H9 (cell line): ENCODE data around the gene SDK2. TPM values are rescaled to one million over a fixed set of nuclear protein-coding genes. Genes with fewer than 3 reads are reported as not detected.

Experiments
- DNase-seq: peaks from one replicate; pipeline ENCODE4 v3.0.0-alpha.2; 2017
- H2AFZ ChIP-seq: one replicate; pipeline ENCODE4 v1.6.1; 2013; ENCODE audit warnings: mild to moderate bottlenecking, low read length, control low read depth, moderate library complexity
- H2AK5ac ChIP-seq: 2 replicates; pipeline ENCODE4 v1.6.1; 2013; ENCODE audit warnings: low read length, control low read depth, mixed read lengths; ENCODE audit not compliant: insufficient read length
- H2BK120ac ChIP-seq: one replicate; pipeline ENCODE4 v1.6.1; 2013; ENCODE audit warnings: low read depth, mild to moderate bottlenecking, low read length, control low read depth, inconsistent platforms; ENCODE audit not compliant: poor library complexity, severe bottlenecking
- H2BK12ac ChIP-seq: 2 replicates; pipeline ENCODE4 v1.6.1; 2013; ENCODE audit warnings: low read length, control low read depth, mixed read lengths, low read depth; ENCODE audit not compliant: insufficient read length
- H2BK15ac ChIP-seq: 2 replicates; pipeline ENCODE4 v1.6.1; 2013; ENCODE audit warnings: low read depth, low read length, control low read depth
- H2BK20ac ChIP-seq: one replicate; pipeline ENCODE4 v1.6.1; 2013; ENCODE audit warnings: low read depth, mild to moderate bottlenecking, low read length, control low read depth, inconsistent platforms; ENCODE audit not compliant: poor library complexity, severe bottlenecking
- H2BK5ac ChIP-seq: 2 replicates; pipeline ENCODE4 v1.6.1; 2013; ENCODE audit warnings: low read length, control low read depth, mixed read lengths; ENCODE audit not compliant: insufficient read length
- H3K14ac ChIP-seq: 2 replicates; pipeline ENCODE4 v1.6.1; 2013; ENCODE audit warnings: low read length, control low read depth; ENCODE audit not compliant: insufficient read depth
- H3K18ac ChIP-seq: 2 replicates; pipeline ENCODE4 v1.6.1; 2013; ENCODE audit warnings: low read depth, mild to moderate bottlenecking, mixed read lengths, low read length, control low read depth; ENCODE audit not compliant: insufficient read length
- H3K23ac ChIP-seq: 2 replicates; pipeline ENCODE4 v1.6.1; 2013; ENCODE audit warnings: low read length, control low read depth, mixed read lengths, low read depth; ENCODE audit not compliant: insufficient read length
- H3K23me2 ChIP-seq: 2 replicates; pipeline ENCODE4 v1.6.1; 2013; ENCODE audit warnings: low read depth, mild to moderate bottlenecking, mixed read lengths, low read length, control low read depth; ENCODE audit not compliant: insufficient read length, poor library complexity, severe bottlenecking
- H3K27ac ChIP-seq: 2 replicates; pipeline ENCODE4 v1.5.1; 2013; ENCODE audit warnings: low read length, control low read depth, mixed read lengths, low read depth; ENCODE audit not compliant: insufficient read length
- H3K27me3 ChIP-seq: 2 replicates; pipeline ENCODE4 v1.6.1; 2013; ENCODE audit warnings: low read length, control low read depth, inconsistent platforms; ENCODE audit not compliant: insufficient read depth
- H3K4ac ChIP-seq: 2 replicates; pipeline ENCODE4 v1.6.1; 2013; ENCODE audit warnings: low read depth, mild to moderate bottlenecking, control low read depth, inconsistent platforms, low read length, moderate library complexity
- H3K4me1 ChIP-seq: 2 replicates; pipeline ENCODE4 v1.6.1; 2013; ENCODE audit warnings: low read length, control low read depth, inconsistent platforms; ENCODE audit not compliant: insufficient read depth
- H3K4me2 ChIP-seq: 2 replicates; pipeline ENCODE4 v1.6.1; 2013; ENCODE audit warnings: low read length, control low read depth, mixed read lengths; ENCODE audit not compliant: insufficient read length, insufficient read depth
- H3K56ac ChIP-seq: 2 replicates; pipeline ENCODE4 v1.6.1; 2013; ENCODE audit warnings: low read depth, mild to moderate bottlenecking, mixed read lengths, low read length, control low read depth; ENCODE audit not compliant: insufficient read length
- H3K79me1 ChIP-seq: 2 replicates; pipeline ENCODE4 v1.6.1; 2013; ENCODE audit warnings: low read depth, mild to moderate bottlenecking, moderate library complexity, low read length, control low read depth, inconsistent platforms; ENCODE audit not compliant: insufficient read depth, poor library complexity, severe bottlenecking
- H3K79me2 ChIP-seq: 2 replicates; pipeline ENCODE4 v1.6.1; 2013; ENCODE audit warnings: low read length, control low read depth, inconsistent platforms; ENCODE audit not compliant: insufficient read depth
- H3K9ac ChIP-seq: 2 replicates; pipeline ENCODE4 v1.6.1; 2013; ENCODE audit warnings: low read length, control low read depth, mixed read lengths; ENCODE audit not compliant: insufficient read length; ENCODE audit errors: extremely low read depth
- H3K9me3 ChIP-seq: one replicate; pipeline ENCODE4 v1.6.1; 2013; ENCODE audit warnings: low read depth, low read length, inconsistent platforms; ENCODE audit not compliant: control insufficient read depth
- H3T11ph ChIP-seq: one replicate; pipeline ENCODE4 v1.6.1; 2013; ENCODE audit warnings: mild to moderate bottlenecking, low read length, control low read depth, inconsistent platforms
- H4K20me1 ChIP-seq: one replicate; pipeline ENCODE4 v1.6.1; 2013; ENCODE audit not compliant: control insufficient read depth, insufficient read length, insufficient read depth
- H4K5ac ChIP-seq: 2 replicates; pipeline ENCODE4 v1.6.1; 2013; ENCODE audit warnings: low read depth, mild to moderate bottlenecking, mixed read lengths, low read length, control low read depth; ENCODE audit not compliant: insufficient read length
- H4K8ac ChIP-seq: replicated peaks from 2 replicates; pipeline ENCODE4 v1.6.1; 2013; ENCODE audit warnings: low read length, control low read depth, mixed read lengths, low read depth; ENCODE audit not compliant: insufficient read length
- H4K91ac ChIP-seq: 2 replicates; pipeline ENCODE4 v1.6.1; 2013; ENCODE audit warnings: low read depth, mild to moderate bottlenecking, moderate library complexity, mixed read lengths, low read length, control low read depth; ENCODE audit not compliant: insufficient read length
- H3K27ac Mint-ChIP-seq, 3 experiments: 2 replicates in 2 of 3; 3 replicates in 1 of 3; pipeline ENCODE4 v1.8.0; 2020 to 2021; ENCODE audit warnings: mixed read lengths in 3 of 3, mild to moderate bottlenecking in 1 of 3, moderate library complexity in 1 of 3
- H3K27me3 Mint-ChIP-seq: 2 replicates; pipeline ENCODE4 v1.8.0; 2021; ENCODE audit warnings: low read depth, mild to moderate bottlenecking, moderate library complexity, mixed read lengths
- H3K36me3 Mint-ChIP-seq, 3 experiments: 2 replicates in 2 of 3; 3 replicates in 1 of 3; pipeline ENCODE4 v1.8.0; 2020 to 2021; ENCODE audit warnings: low read depth in 3 of 3, mixed read lengths in 3 of 3; ENCODE audit not compliant: insufficient read depth in 1 of 3
- H3K4me1 Mint-ChIP-seq, 2 experiments: 2 replicates each; pipeline ENCODE4 v1.8.0; 2020; ENCODE audit warnings: mixed read lengths in 2 of 2
- H3K4me3 Mint-ChIP-seq, 2 experiments: 2 replicates in 1 of 2; 3 replicates in 1 of 2; pipeline ENCODE4 v1.8.0; 2020 to 2021; ENCODE audit warnings: mild to moderate bottlenecking in 2 of 2, mixed read lengths in 2 of 2, moderate library complexity in 1 of 2
- H3K9me3 Mint-ChIP-seq, 2 experiments: 2 replicates in 1 of 2; 3 replicates in 1 of 2; pipeline ENCODE4 v1.8.0; 2020; ENCODE audit warnings: mild to moderate bottlenecking in 2 of 2, mixed read lengths in 2 of 2, moderate library complexity in 1 of 2
- WGBS: extraction: QIAGEN DNeasy Blood & Tissue Kit; methylation state at CpG from one replicate; pipeline ENCODE4 v1.1.7; 2013; ENCODE audit warnings: missing lambda C conversion rate, low lambda C conversion rate, mixed read lengths; ENCODE audit not compliant: insufficient read length; ENCODE audit errors: extremely low coverage; 5-methylcytosine and 5-hydroxymethylcytosine counted together
- total RNA-seq: library from RNA; stranded (reverse); gene quantifications from 2 replicates; pipeline ENCODE4 v1.2.1, GENCODE V29; 2021
- TF ChIP-seq, protein P1 (sequence below): fragments of 200-600 bp; sonication (generic); conservative IDR thresholded peaks from 3 replicates; pipeline ENCODE4 v1.8.0; 2021; ENCODE audit warnings: antibody characterized with exemption, mild to moderate bottlenecking

SDK2 gene
- total RNA-seq, 1 experiment from 2014 or later: 9.1 TPM

DNA sequence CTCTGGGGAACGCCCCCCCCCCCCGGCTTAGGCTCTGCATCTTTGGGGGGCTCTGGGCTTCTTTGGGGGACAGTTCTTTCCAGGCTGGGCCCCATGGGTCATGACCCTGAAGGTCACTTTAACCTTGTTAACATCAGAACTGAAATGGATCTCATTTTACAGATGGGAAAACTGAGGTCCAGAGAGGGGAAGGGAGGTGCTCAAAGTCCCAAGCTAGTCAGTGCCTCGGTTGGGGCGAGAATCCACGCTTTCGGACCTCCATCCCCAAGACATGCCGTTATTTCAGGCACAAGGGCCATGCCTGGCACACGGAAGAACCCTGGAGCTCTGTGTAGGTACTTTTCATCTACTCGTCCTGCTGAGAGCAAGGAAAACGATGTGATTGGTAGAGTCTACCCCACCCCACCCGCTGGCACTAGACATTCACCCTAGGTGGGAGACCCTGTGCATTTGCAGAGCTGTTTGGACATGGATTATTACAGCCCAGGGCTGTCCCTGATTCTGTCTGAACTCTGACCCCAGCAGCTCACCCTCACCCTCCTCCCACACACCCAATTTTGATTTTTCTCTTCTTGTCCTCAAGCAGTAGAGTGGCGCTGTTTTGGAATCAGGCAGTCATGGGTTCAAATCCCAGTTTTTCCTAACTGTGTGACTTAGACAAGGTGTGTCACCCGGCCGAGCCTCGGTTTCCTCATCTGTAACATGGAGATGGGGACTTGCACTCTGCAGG lies 177.4 kb downstream of the SDK2 start:
- H2AK5ac ChIP-seq: no peak overlapping the region
- H3K9me3 ChIP-seq: no peaks in the 10 kb centered on the region
- no peak overlapping the region for H2AFZ ChIP-seq
- H3T11ph ChIP-seq: no peak overlapping the region
- no peaks in the 10 kb centered on the region for H3K79me2 ChIP-seq
- no peak overlapping the region for H2BK12ac ChIP-seq
- H2BK15ac ChIP-seq: no peak overlapping the region
- H2BK120ac ChIP-seq: no peak overlapping the region
- H3K56ac ChIP-seq: no peak overlapping the region
- Mint-ChIP-seq H3K36me3 (peaks cover 0 to 4% (median 0%) of the 10 kb centered on the region in 3 experiments; a peak in 1 of 7 replicates), H3K27ac (no peak overlapping the region), H3K27me3 (peaks cover 1% of the 10 kb centered on the region; the same call in 1 of the 2 replicates), H3K9me3 (no peaks in the 10 kb centered on the region), H3K4me1 (peaks cover 10 to 13% of the 10 kb centered on the region in 2 experiments), H3K4me3 (no peak overlapping the region)
- H3K4me2 ChIP-seq: no peak overlapping the region
- H3K79me1 ChIP-seq: no peaks in the 10 kb centered on the region
- H3K9ac ChIP-seq: no peak overlapping the region
- H3K27me3 ChIP-seq: no peaks in the 10 kb centered on the region
- no peak for DNase-seq
- H4K20me1 ChIP-seq: no peaks in the 10 kb centered on the region
- H3K18ac ChIP-seq: no peak overlapping the region
- no peak overlapping the region for H4K91ac ChIP-seq
- no peak overlapping the region for H2BK20ac ChIP-seq
- no peak overlapping the region for H3K27ac ChIP-seq
- no peaks in the 10 kb centered on the region for H3K23me2 ChIP-seq
- no peak overlapping the region for H3K14ac ChIP-seq
- no peaks in the 10 kb centered on the region for H3K4me1 ChIP-seq
- no peak overlapping the region for H3K4ac ChIP-seq
- no peak overlapping the region for H4K8ac ChIP-seq
- TF ChIP-seq, protein P1, sequence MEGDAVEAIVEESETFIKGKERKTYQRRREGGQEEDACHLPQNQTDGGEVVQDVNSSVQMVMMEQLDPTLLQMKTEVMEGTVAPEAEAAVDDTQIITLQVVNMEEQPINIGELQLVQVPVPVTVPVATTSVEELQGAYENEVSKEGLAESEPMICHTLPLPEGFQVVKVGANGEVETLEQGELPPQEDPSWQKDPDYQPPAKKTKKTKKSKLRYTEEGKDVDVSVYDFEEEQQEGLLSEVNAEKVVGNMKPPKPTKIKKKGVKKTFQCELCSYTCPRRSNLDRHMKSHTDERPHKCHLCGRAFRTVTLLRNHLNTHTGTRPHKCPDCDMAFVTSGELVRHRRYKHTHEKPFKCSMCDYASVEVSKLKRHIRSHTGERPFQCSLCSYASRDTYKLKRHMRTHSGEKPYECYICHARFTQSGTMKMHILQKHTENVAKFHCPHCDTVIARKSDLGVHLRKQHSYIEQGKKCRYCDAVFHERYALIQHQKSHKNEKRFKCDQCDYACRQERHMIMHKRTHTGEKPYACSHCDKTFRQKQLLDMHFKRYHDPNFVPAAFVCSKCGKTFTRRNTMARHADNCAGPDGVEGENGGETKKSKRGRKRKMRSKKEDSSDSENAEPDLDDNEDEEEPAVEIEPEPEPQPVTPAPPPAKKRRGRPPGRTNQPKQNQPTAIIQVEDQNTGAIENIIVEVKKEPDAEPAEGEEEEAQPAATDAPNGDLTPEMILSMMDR: 0 out of 3 replicates have a peak, but pooled peaks have one; percentile 19
- no peak overlapping the region for H3K23ac ChIP-seq
- H2BK5ac ChIP-seq: no peak overlapping the region
- H4K5ac ChIP-seq: no peak overlapping the region
- no CpG with 5 or more reads among the region's 15 CpGs for WGBS
